AG10803 (cell line): ENCODE data around the gene F2.

Source experiments
- DNase-seq: peaks from one replicate; pipeline ENCODE4 v3.0.0; 2010; ENCODE audit warnings: low read depth
- H3K4me3 ChIP-seq: 2 replicates; pipeline ENCODE4 v1.5.1; 2011; ENCODE audit warnings: mild to moderate bottlenecking, low read length, control low read depth
- CTCF ChIP-seq: conservative IDR thresholded peaks from 2 replicates; pipeline ENCODE4 v1.5.1; 2011; ENCODE audit warnings: mild to moderate bottlenecking, low read length, control low read depth, inconsistent platforms

Gene F2

GRCh38 chr11:46675288-46675851 is 43.6 kb upstream of the F2 start:
- no peak overlapping the region for H3K4me3 ChIP-seq
- TF ChIP-seq CTCF, result peak; percentile 32
- peak; percentile 82 for DNase-seq

- no peak overlapping the region for H3K4me3 ChIP-seq
- TF ChIP-seq CTCF, result no peak
- no peak for DNase-seq
Measured at GRCh38 chr11:46675949-46676348, 43.1 kb upstream of the F2 start.

- no peak overlapping the region for H3K4me3 ChIP-seq
- TF ChIP-seq CTCF, result no peak
- no peak for DNase-seq
Measured at GRCh38 chr11:46676436-46677158, 42.4 kb upstream of the F2 start.

GRCh38 chr11:46677169-46677568 is 41.8 kb upstream of the F2 start:
- TF ChIP-seq CTCF, result no peak
- no peak for DNase-seq
- no peak overlapping the region for H3K4me3 ChIP-seq

GRCh38 chr11:46677991-46678740 is 40.8 kb upstream of the F2 start:
- TF ChIP-seq CTCF, result no peak
- DNase-seq, result no peak
- no peak overlapping the region for H3K4me3 ChIP-seq

- no peak for DNase-seq
- no peak for TF ChIP-seq CTCF
- H3K4me3 ChIP-seq, result no peak overlapping the region
Measured at GRCh38 chr11:46678741-46679130, 40.3 kb upstream of the F2 start.
